Embryonic facial prominence (tissue), 1 donor: ENCODE measurements around the gene GINS2.

Source experiments
- DNase-seq: peaks from one replicate; pipeline ENCODE4 v3.0.0-alpha.2; 2016; ENCODE audit errors: extremely low spot score

The GINS2 gene

GRCh38 chr16:85689950-85690320 lies 1.2 kb upstream of the GINS2 start:
- no peak for DNase-seq

DNA sequence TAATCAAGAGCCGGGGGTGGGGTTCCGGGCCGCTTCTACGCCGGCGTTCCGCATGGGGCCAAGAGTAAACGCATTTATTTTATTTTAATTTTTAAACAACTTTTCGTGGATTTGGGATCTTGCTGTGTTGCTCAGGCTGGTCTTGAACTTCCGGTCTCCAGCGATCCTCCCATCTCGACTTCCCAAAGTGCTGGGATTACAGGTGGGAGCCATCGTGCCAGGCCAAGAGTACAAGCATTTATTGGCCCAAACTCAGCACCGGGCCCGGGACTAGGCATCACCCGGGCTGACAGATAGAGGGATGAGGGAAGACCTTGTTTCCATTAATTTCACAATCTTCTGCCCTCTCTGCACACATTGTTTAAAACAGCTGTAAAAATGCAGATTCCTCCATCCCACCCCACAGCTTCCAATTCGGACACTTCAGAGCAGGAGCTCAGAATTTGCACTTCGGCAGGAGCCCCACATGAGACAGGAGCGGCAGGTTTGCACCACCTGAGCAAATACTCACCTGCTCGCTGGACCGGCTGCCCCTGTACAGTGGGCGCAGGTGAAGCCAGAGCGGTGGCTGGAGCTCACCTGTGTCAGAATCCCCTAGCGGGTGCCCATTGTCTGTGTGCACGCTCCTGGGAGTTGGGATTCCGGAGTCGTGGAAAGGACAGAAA lies 663 bp upstream of the GINS2 start:
- DNase-seq = no peak

GRCh38 chr16:85687651-85688471 lies 893 bp downstream of the GINS2 start:
- no peak for DNase-seq

GRCh38 chr16:85686912-85687591 lies 1.7 kb downstream of the GINS2 start:
- no peak for DNase-seq

- no peak for DNase-seq
Observed at GRCh38 chr16:85685251-85685650, 3.5 kb downstream of the GINS2 start.

- no peak for DNase-seq
Observed at GRCh38 chr16:85683363-85683762, 5.4 kb downstream of the GINS2 start.

DNA sequence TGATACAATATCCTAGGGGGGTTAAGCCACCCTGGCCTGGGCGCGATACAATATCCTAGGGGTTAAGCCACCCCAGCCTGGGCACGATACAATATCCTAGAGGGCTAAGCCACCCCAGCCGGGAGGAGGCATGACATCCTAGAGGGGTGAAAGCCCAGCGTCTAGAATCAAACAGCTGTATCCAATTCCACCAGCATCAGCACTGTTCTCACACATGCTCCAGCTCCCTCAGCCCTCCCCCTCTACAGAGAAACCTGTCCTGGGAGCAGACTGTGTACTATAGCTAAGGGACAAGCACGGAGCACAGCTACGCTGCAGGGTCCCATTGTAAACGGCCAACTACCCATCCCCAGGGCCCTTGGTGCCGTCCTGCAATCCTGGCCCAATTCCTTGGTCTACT lies 6.2 kb downstream of the GINS2 start:
- no peak for DNase-seq

DNA sequence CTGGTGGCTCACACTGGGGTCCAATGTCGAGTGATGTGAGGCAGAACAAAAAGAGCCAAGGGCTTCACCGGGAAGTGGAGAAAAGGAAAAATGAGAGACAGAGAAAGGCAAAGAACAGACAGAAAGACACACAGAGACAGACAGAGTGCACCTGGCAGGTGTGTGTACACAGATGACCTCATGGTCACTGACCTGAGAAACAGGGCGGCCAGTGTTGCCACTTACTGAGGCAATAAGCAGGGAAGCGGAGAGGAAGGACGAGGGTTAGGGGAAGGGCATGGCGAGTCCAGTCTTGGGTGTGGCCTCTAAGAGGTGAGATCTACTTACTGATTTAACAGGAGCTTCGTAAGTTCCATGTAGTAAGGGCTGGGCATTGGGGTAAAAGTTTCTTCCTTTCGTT lies 7.5 kb downstream of the GINS2 start:
- no peak for DNase-seq

DNA sequence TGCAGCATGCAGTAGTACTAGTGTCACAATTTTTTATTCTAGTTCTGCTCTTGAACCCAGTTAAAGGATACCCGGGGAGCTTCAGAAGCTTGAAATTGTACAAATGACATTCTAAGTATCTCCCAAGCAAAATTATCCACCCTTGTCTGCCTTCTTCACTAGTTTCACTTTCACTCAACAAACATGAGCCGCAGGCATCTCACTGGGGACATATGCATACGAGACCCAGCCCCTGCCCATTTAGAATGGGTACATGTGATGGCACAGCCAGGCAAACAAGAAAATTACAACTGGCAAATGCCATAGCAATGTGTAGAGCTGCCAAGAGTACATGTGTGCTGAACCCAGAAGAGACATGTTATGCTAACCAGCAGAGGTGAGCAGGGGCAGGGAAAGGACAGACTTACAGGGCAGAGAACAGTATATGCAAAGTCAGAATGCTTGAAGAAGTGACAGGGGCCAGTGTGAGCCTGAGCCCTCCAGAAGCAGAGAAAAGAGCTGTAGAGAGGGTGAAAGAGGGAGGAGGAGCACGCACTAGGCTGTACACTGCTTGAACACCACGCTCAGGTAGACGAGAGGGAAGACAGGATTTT lies 8.3 kb downstream of the GINS2 start:
- DNase-seq = no peak

- no peak for DNase-seq
Observed at GRCh38 chr16:85679870-85680269, 8.9 kb downstream of the GINS2 start.

DNA sequence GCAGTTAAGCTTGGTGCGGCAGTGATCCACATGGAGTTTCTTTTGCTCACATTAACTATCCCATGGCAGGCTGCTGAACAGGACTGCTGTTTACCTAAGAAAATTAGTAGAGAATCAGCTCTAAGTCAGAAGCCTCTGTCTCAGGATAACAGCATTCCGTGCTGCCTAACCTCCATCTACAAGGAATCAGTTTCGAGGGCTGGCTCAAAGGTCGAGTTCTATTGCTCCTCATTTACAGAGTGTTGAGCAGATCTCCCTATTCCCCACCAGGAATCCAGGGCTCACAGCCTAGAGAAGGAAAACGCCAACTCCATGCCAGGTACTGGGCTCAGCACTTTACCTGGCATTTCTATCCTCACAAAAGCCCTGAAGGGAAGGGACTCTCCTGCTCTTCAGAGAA lies 9.9 kb downstream of the GINS2 start:
- DNase-seq = no peak

DNA sequence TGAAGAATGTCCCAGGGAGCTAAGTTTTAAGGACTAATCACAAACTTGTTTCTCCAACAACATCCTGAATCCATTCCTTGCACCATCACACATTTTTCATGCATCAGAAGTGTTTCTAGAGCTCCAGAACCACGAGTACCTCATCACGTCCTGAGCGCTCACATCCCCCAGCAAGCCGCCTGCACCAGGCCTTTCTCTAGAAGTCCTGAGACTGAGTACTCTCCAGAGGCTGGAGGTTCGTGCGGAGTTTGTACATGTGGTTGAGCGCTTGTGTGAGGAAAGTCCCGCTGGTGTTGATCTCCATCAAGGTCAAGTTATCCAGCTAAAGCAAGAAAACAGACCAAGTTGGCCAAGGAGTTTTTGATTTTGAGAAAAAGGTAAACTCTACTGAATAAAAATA lies 10.7 kb downstream of the GINS2 start:
- no peak for DNase-seq

GRCh38 chr16:85677383-85677967 lies 11.3 kb downstream of the GINS2 start:
- DNase-seq = no peak

DNA sequence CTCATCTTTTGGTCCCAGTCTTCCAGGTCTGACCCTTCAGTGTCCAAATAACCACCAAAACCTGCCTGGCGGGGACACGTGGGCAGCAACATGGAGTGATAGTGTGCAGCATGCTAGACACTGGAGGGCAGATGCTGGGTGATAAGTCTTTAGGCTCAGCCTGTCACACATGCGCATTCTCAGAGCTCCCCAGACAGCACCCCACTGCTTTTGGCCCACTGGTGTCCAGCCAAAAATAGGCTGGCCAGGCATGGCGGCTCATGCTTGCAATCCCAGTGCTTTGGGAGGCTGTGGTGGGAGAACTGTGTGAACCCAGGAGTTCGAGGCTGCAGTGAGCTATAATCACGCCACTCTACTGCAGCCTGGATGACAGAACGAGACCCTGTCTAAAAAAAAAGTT lies 12.3 kb downstream of the GINS2 start:
- DNase-seq = no peak

- DNase-seq = no peak
Observed at GRCh38 chr16:85675251-85675874, 13.4 kb downstream of the GINS2 start.

- no peak for DNase-seq
Observed at GRCh38 chr16:85674828-85675227, 13.9 kb downstream of the GINS2 start.

DNA sequence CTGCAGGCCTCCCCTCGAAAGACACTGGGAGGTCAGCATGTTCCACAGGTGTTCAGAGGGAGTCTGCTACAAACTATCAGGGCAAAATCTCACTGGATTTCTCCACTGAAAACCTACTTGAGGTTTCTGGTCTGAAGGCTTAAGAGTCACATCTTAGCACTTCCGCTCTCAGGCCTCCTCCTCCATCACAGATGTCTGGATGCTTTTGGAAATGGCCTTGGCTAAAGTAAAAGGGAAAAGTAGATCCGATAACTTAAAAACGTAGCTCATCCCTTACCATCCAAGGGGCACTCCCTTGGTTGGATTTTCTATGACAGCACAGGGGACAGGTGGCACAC lies 14.4 kb downstream of the GINS2 start:
- DNase-seq = no peak

DNA sequence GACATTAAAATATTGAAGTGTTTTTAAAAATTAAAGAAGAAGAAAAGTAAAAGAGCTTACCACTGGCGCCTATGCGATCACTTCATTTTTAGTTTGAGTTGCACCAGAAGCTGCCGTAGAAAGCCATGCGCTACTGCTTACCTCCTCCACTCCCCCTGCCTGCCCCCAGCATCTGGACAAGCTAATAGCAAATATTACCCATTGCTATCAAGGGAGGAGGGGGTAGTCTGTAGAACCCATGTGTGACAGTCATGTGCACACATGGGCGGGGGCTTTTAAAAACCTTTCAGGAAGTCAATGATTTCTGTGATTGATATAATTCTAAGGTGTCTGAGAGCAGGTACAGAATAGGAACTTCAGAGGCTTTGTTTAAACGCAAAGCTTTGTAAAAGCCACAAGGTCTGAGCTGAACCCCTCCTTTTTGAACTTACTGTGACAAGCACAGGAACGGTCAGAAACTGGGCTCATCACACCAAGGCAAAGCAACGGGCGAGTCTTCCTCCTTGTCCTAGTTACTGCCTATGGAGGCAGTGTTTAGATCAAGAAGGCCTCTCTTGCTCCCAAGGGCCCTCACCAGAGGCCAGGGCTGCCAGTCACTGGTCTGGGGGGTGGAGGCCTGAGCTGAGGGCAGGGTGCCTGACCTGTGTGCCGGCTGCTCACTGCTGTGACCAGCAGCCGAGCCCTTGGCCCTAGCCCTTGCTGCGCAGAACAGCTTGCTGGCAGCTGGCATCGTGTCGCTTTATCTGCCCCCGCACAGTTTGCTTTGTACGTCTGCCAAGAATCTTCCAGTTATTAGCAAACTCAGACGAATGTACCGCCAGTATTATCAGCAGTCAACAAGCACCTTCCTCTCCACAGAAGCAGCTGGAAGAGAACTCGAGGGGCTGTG lies 15.0 kb downstream of the GINS2 start:
- no peak for DNase-seq

DNA sequence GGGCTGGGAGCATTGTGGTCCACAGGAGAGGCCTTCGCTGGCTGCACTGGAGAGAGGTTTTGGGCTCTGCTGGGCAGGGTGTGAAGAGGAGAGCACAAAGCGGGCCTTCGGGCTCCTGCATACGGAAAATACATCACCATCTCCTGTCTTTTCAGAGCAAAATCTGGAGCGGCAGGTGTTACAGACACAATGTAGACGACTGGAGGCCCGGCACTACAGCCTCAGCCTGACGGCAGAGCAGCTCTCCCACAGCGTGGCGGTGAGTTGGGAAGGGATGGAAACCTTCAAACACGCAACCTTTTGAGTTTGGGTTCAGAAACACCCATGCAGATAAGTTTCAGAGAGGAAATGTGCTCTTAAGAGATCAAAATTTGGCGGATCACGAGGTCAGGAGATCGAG lies 17.9 kb downstream of the GINS2 start:
- DNase-seq = no peak

GRCh38 chr16:85668676-85669424 lies 19.9 kb downstream of the GINS2 start:
- DNase-seq = no peak
